Lung (tissue), 12 donors: ENCODE data around the gene RNF224. TPM values are rescaled to one million over a fixed set of nuclear protein-coding genes. Genes with fewer than 3 reads are reported as not detected.

Experiments used
- ATAC-seq: fragments of 200-7000 bp; cut with Tn5 transposase; one replicate; pipeline ENCODE4 v1.9.1; 2020; ENCODE audit warnings: moderate number of reproducible peaks; ENCODE audit not compliant: insufficient read depth, low FRiP score
- DNase-seq, 3 donors: peaks; one replicate each; pipeline ENCODE4 v3.0.0-alpha.2; 2013 to 2017
- H3K27ac ChIP-seq, 2 donors: one replicate each; pipeline ENCODE4 v1.5.1; 2013; ENCODE audit warnings: mild to moderate bottlenecking in 2 of 2, moderate library complexity in 2 of 2, control low read depth in 1 of 2, inconsistent platforms in 1 of 2, low read depth in 1 of 2, low read length in 1 of 2
- H3K27me3 ChIP-seq, 3 donors: one replicate each; pipeline ENCODE4 v1.5.1; 2013; ENCODE audit warnings: low read length in 2 of 3; ENCODE audit not compliant: control insufficient read depth in 3 of 3, insufficient read depth in 3 of 3
- H3K36me3 ChIP-seq, 4 donors: one replicate each; pipeline ENCODE4 v1.5.1; 2013; ENCODE audit warnings: low read length in 4 of 4, mild to moderate bottlenecking in 1 of 4, moderate library complexity in 1 of 4; ENCODE audit not compliant: control insufficient read depth in 4 of 4, insufficient read depth in 4 of 4
- H3K4me1 ChIP-seq, 5 donors: one replicate each; pipeline ENCODE4 v1.5.1; 2013; ENCODE audit warnings: low read length in 5 of 5, mild to moderate bottlenecking in 2 of 5, moderate library complexity in 1 of 5; ENCODE audit not compliant: control insufficient read depth in 5 of 5, insufficient read depth in 5 of 5
- H3K4me3 ChIP-seq: one replicate; pipeline ENCODE4 v1.5.1; 2013; ENCODE audit warnings: mild to moderate bottlenecking, control low read depth, moderate library complexity
- H3K9ac ChIP-seq, 2 donors: one replicate each; pipeline ENCODE4 v1.5.1; 2013; ENCODE audit warnings: low read length in 2 of 2, control low read depth in 1 of 2; ENCODE audit not compliant: insufficient read depth in 1 of 2
- H3K9me3 ChIP-seq, 4 donors: one replicate each; pipeline ENCODE4 v1.5.1; 2013; ENCODE audit warnings: low read length in 3 of 4, mild to moderate bottlenecking in 1 of 4, moderate library complexity in 1 of 4; ENCODE audit not compliant: control insufficient read depth in 4 of 4, insufficient read depth in 3 of 4
- CTCF ChIP-seq: IDR thresholded peaks from 2 replicates; pipeline ENCODE4 v1.5.1; 2012; ENCODE audit warnings: mild to moderate bottlenecking; ENCODE audit errors: control extremely low read depth, extremely low read depth
- WGBS, 2 donors: extraction: QIAGEN DNeasy Blood & Tissue Kit; methylation state at CpG; one replicate each; pipeline ENCODE4 v1.1.7; 2013; 5-methylcytosine and 5-hydroxymethylcytosine counted together
- polyA plus RNA-seq, 2 donors: library from polyadenylated mRNA; stranded (reverse); fragments of 200-250 nt; gene quantifications; one replicate each; pipeline ENCODE4 v1.2.1, GENCODE V29; 2013
- total RNA-seq, 2 donors: library from RNA; depleted of rRNA in 1 of 2; stranded (reverse); fragments of >200 nt in 1 of 2; gene quantifications; one replicate each; pipeline ENCODE4 v1.2.1, GENCODE V29; 2014 to 2021
- donor health status: control.
- donor health status: control.
- donor health status: Bipolar disorder and iron deficiency.
- donor health status: healthy.
- donor health status: DM: yes; HTN: yes; CAD: no.

Gene RNF224
- total and polyA plus RNA-seq, 4 donors: 0.24 to 1.1 (median 0.80) TPM

GRCh38 chr9:137273611-137274320 lies 46.5 kb downstream of the RNF224 start:
- DNase-seq (no peak), ATAC-seq (no peak)
- no peak for TF ChIP-seq CTCF
- H3K4me3 ChIP-seq: no peak overlapping the region
- no peaks in the 10 kb centered on the region for H3K27me3 ChIP-seq
- WGBS, 2 donors: 77 to 81% methylated on average over 15 of the region's 15 CpGs
- H3K4me1 ChIP-seq: peaks cover 3 to 31% (median 4%) of the 10 kb centered on the region in 5 donors
- no peaks in the 10 kb centered on the region for H3K9me3 ChIP-seq
- H3K36me3 ChIP-seq: peaks cover 5 to 19% (median 10%) of the 10 kb centered on the region in 4 donors
- no peak overlapping the region for H3K9ac ChIP-seq
- peak overlapping the region in 1 of 2 donors; percentile 69 for H3K27ac ChIP-seq

DNA sequence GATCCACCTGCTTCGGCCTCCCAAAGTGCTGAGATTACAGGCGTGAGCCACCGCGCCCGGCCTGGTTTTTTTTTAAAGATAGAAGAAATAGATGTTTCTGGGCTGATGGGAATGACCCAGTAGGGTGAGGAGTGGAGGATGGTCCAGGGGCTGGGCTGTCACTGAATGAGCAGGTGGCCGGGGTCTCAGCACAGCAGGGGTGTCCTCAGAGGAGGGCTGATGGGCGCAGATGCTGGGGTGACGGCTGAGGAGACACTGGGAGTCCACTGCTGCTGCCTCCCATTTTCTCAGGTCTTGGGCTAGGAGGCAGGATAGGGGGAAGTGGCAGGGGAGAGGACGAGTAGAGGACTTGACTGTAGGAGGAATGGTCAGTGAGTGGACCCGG lies 47.9 kb downstream of the RNF224 start:
- no peaks in the 10 kb centered on the region for H3K27me3 ChIP-seq
- H3K9me3 ChIP-seq: peaks cover 0 to 4% (median 0%) of the 10 kb centered on the region in 4 donors
- ATAC-seq (no peak), DNase-seq (no peak)
- no peak for TF ChIP-seq CTCF
- peaks cover 0 to 30% (median 4%) of the 10 kb centered on the region in 5 donors for H3K4me1 ChIP-seq
- no peak overlapping the region for H3K9ac ChIP-seq
- peak overlapping the region; percentile 7 for H3K4me3 ChIP-seq
- WGBS, 2 donors: 81 to 86% methylated on average over 10 of the region's 10 CpGs
- H3K27ac ChIP-seq: peak overlapping the region in 1 of 2 donors; percentile 97
- peaks cover 3 to 33% (median 12%) of the 10 kb centered on the region in 4 donors for H3K36me3 ChIP-seq

DNA sequence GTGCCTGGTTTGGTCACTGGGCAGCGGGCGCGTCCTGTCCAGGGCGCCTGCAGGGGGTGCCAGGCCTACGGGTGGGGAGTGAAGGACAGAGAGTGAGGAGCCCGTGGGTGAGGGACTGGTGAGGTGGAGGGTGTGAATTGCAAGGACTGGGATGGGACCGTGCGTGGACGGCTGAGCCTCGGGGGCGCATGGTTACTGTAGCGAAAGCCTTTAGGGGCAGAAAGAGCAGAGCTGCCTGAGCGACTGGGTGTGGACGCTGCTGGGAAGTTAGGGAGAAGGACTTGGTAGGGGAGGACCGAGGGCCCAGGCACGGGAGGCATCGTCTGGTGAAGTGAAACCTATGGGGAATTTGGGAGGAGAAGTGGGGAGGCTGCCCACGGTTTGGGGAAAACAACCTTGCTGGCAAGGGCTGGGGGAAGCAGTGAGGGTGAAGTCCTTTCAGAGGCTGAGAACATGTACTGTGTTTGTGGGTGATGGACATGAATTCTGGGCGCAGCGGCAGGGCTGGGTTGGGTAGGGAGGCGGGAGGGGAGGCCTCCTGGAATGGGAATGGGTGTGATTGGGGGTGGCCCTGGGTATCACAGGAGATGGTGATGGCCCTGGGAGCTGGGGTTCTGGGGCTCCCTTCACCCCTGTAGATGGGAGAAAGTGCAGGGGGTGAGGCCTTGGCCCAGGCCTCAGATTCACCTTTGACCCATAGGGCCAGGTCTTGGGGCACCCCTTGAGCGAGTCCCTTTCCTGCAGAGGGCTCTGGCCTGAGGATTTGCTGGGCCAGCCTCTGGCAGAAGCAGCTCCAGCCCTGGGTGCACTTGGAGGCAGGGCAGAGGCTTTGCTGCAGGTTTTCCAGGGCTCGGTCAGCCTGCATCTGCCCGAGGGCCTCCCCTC lies 48.5 kb downstream of the RNF224 start:
- TF ChIP-seq CTCF: no peak
- DNase-seq: no peak
- H3K27me3 ChIP-seq: no peaks in the 10 kb centered on the region
- H3K4me3 ChIP-seq: peak overlapping the region; percentile 7
- H3K4me1 ChIP-seq: peaks cover 0 to 30% (median 4%) of the 10 kb centered on the region in 5 donors
- ATAC-seq: no peak
- peak overlapping the region; percentile 94 to 97 for H3K27ac ChIP-seq
- H3K36me3 ChIP-seq: peaks cover 1 to 39% (median 11%) of the 10 kb centered on the region in 4 donors
- H3K9ac ChIP-seq: no peak overlapping the region
- peaks cover 0 to 4% (median 0%) of the 10 kb centered on the region in 4 donors for H3K9me3 ChIP-seq
- WGBS, 2 donors: 83 to 88% methylated on average over 24 of the region's 24 CpGs
